Measurements from ENCODE around the gene HECA.
"Not testable (repeated sequence)": the region's sequence is repeated elsewhere in the genome, so short reads cannot be mapped to it uniquely, and the experiment has no call there.

Gene HECA

GRCh38 chr6:139187489-139187888 is 52.6 kb downstream of the HECA start:
- FAIRE-seq, result no peak
- TF ChIP-seq TAF1 (IDR thresholded peaks at IDR 0.05; ENCODE audit: borderline replicate concordance, low read depth, low read length) (no peak), POLR2A (IDR thresholded peaks at IDR 0.05; ENCODE audit: low read depth, low read length) (no peak), POLR2AphosphoS5 (IDR thresholded peaks at IDR 0.05; ENCODE audit: low read depth, low read length) (no peak)

GRCh38 chr6:139189665-139190064 is 54.8 kb downstream of the HECA start:
- TF ChIP-seq TAF1 (IDR thresholded peaks at IDR 0.05; ENCODE audit: borderline replicate concordance, low read depth, low read length) (no peak), POLR2AphosphoS5 (IDR thresholded peaks at IDR 0.05; ENCODE audit: low read depth, low read length) (no peak), POLR2A (IDR thresholded peaks at IDR 0.05; ENCODE audit: low read depth, low read length) (no peak)
- DNase-seq (ENCODE audit: insufficient read length), result no peak
- FAIRE-seq, result no peak

More at GRCh38 chr6:139187489-139187888, 52.6 kb downstream of the HECA start:
- no peak for DNase-seq (ENCODE audit: insufficient read length)

GRCh38 chr6:139194740-139195139 is 59.9 kb downstream of the HECA start:
- FAIRE-seq, result no peak

GRCh38 chr6:139198529-139199288 is 63.8 kb downstream of the HECA start:
- FAIRE-seq, result no peak
- no peak for DNase-seq (ENCODE audit: insufficient read length)
- no peak for TF ChIP-seq POLR2AphosphoS5 (IDR thresholded peaks at IDR 0.05; ENCODE audit: low read depth, low read length)
- no peak for TF ChIP-seq POLR2A (IDR thresholded peaks at IDR 0.05; ENCODE audit: low read depth, low read length)
- no peak for TF ChIP-seq TAF1 (IDR thresholded peaks at IDR 0.05; ENCODE audit: borderline replicate concordance, low read depth, low read length)

More at GRCh38 chr6:139194740-139195139, 59.9 kb downstream of the HECA start:
- no peak for TF ChIP-seq TAF1 (IDR thresholded peaks at IDR 0.05; ENCODE audit: borderline replicate concordance, low read depth, low read length)
- TF ChIP-seq POLR2AphosphoS5 (IDR thresholded peaks at IDR 0.05; ENCODE audit: low read depth, low read length), result no peak
- TF ChIP-seq POLR2A (IDR thresholded peaks at IDR 0.05; ENCODE audit: low read depth, low read length), result no peak
- no peak for DNase-seq (ENCODE audit: insufficient read length)

- TF ChIP-seq POLR2AphosphoS5 (IDR thresholded peaks at IDR 0.05; ENCODE audit: low read depth, low read length) (no peak), TAF1 (IDR thresholded peaks at IDR 0.05; ENCODE audit: borderline replicate concordance, low read depth, low read length) (no peak), POLR2A (IDR thresholded peaks at IDR 0.05; ENCODE audit: low read depth, low read length) (no peak)
- no peak for DNase-seq (ENCODE audit: insufficient read length)
- FAIRE-seq, result no peak
Observed at GRCh38 chr6:139201378-139201777, 66.5 kb downstream of the HECA start.

- DNase-seq (ENCODE audit: insufficient read length), result no peak
- no peak for TF ChIP-seq POLR2AphosphoS5 (IDR thresholded peaks at IDR 0.05; ENCODE audit: low read depth, low read length)
- TF ChIP-seq TAF1 (IDR thresholded peaks at IDR 0.05; ENCODE audit: borderline replicate concordance, low read depth, low read length), result no peak
- no peak for TF ChIP-seq POLR2A (IDR thresholded peaks at IDR 0.05; ENCODE audit: low read depth, low read length)
- no peak for FAIRE-seq
Observed at GRCh38 chr6:139204978-139205377, 70.1 kb downstream of the HECA start.

GRCh38 chr6:139205843-139206242 is 71.0 kb downstream of the HECA start:
- TF ChIP-seq POLR2AphosphoS5 (IDR thresholded peaks at IDR 0.05; ENCODE audit: low read depth, low read length) (no peak), POLR2A (IDR thresholded peaks at IDR 0.05; ENCODE audit: low read depth, low read length) (no peak), TAF1 (IDR thresholded peaks at IDR 0.05; ENCODE audit: borderline replicate concordance, low read depth, low read length) (no peak)
- DNase-seq (ENCODE audit: insufficient read length), result no peak

GRCh38 chr6:139210766-139211165 is 75.9 kb downstream of the HECA start:
- DNase-seq (ENCODE audit: insufficient read length); FAIRE-seq: not testable (repeated sequence)

More at GRCh38 chr6:139205843-139206242, 71.0 kb downstream of the HECA start:
- FAIRE-seq, result no peak

- DNase-seq (ENCODE audit: insufficient read length); FAIRE-seq: not testable (repeated sequence)
Observed at GRCh38 chr6:139212460-139212859, 77.6 kb downstream of the HECA start.

GRCh38 chr6:139219271-139219729 is 84.4 kb downstream of the HECA start:
- peak; percentile 29 for DNase-seq (ENCODE audit: insufficient read length)
- FAIRE-seq, result peak; percentile 95
- TF ChIP-seq POLR2A (IDR thresholded peaks at IDR 0.05; ENCODE audit: low read depth, low read length), result no peak
- no peak for TF ChIP-seq TAF1 (IDR thresholded peaks at IDR 0.05; ENCODE audit: borderline replicate concordance, low read depth, low read length)
- no peak for TF ChIP-seq POLR2AphosphoS5 (IDR thresholded peaks at IDR 0.05; ENCODE audit: low read depth, low read length)

GRCh38 chr6:139219746-139220145 is 84.9 kb downstream of the HECA start:
- no peak for DNase-seq (ENCODE audit: insufficient read length)
- FAIRE-seq, result no peak
- TF ChIP-seq TAF1 (IDR thresholded peaks at IDR 0.05; ENCODE audit: borderline replicate concordance, low read depth, low read length), result no peak
- no peak for TF ChIP-seq POLR2AphosphoS5 (IDR thresholded peaks at IDR 0.05; ENCODE audit: low read depth, low read length)
- TF ChIP-seq POLR2A (IDR thresholded peaks at IDR 0.05; ENCODE audit: low read depth, low read length), result no peak

- not testable (repeated sequence) for FAIRE-seq
Observed at GRCh38 chr6:139228387-139228786, 93.5 kb downstream of the HECA start.

More at GRCh38 chr6:139228387-139228786, 93.5 kb downstream of the HECA start:
- not testable (repeated sequence) for DNase-seq (ENCODE audit: insufficient read length)
